PC-9 (cell line): ENCODE data around the gene SF3B5.

Experiments
- EZH2 ChIP-seq: fragments of 200-600 bp; sonication (generic); IDR thresholded peaks from 2 replicates; pipeline ENCODE4 v1.8.0; 2017; ENCODE audit warnings: antibody characterized with exemption, low read depth
- TF ChIP-seq, protein P1 (sequence below): fragments of 200-600 bp; sonication (generic); conservative IDR thresholded peaks from 2 replicates; pipeline ENCODE4 v1.6.1; 2017; ENCODE audit warnings: mixed run types, antibody characterized with exemption, mild to moderate bottlenecking, moderate library complexity

DNA sequence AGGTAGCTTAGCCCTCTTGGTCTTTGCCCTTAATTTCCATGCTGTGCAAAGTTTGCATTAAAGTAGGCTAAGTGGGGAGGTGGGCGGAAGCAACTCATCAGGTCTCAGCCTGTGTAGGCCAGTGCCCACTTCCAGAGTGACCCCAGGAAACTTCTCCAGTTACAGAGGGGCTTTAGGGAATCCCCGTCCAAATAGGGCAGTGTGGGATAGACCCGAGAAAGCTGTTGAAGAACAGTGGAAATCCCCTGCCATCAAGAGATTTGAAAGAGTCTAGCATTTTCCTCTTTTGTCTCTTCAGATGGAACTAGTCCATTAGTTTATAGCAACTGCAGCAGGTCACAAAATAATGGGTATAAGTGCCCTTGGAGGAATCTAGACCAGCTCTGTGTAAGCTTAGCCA lies 20.2 kb downstream of the SF3B5 start:
- TF ChIP-seq, protein P1, sequence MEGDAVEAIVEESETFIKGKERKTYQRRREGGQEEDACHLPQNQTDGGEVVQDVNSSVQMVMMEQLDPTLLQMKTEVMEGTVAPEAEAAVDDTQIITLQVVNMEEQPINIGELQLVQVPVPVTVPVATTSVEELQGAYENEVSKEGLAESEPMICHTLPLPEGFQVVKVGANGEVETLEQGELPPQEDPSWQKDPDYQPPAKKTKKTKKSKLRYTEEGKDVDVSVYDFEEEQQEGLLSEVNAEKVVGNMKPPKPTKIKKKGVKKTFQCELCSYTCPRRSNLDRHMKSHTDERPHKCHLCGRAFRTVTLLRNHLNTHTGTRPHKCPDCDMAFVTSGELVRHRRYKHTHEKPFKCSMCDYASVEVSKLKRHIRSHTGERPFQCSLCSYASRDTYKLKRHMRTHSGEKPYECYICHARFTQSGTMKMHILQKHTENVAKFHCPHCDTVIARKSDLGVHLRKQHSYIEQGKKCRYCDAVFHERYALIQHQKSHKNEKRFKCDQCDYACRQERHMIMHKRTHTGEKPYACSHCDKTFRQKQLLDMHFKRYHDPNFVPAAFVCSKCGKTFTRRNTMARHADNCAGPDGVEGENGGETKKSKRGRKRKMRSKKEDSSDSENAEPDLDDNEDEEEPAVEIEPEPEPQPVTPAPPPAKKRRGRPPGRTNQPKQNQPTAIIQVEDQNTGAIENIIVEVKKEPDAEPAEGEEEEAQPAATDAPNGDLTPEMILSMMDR = no peak
- no peak for TF ChIP-seq EZH2
